Panc1 (cell line): Measurements from ENCODE around the gene HNRNPA1.

Experiments
- TCF7L2 ChIP-seq: IDR thresholded peaks from 2 replicates; pipeline ENCODE4 v1.6.1; 2011; ENCODE audit warnings: mild to moderate bottlenecking, low read depth, low read length, inconsistent platforms
- TF ChIP-seq, protein P1 (sequence below): fragments of 450-650 bp; IDR thresholded peaks from 2 replicates; pipeline ENCODE4 v1.5.1; 2017; ENCODE audit warnings: mild to moderate bottlenecking

DNA sequence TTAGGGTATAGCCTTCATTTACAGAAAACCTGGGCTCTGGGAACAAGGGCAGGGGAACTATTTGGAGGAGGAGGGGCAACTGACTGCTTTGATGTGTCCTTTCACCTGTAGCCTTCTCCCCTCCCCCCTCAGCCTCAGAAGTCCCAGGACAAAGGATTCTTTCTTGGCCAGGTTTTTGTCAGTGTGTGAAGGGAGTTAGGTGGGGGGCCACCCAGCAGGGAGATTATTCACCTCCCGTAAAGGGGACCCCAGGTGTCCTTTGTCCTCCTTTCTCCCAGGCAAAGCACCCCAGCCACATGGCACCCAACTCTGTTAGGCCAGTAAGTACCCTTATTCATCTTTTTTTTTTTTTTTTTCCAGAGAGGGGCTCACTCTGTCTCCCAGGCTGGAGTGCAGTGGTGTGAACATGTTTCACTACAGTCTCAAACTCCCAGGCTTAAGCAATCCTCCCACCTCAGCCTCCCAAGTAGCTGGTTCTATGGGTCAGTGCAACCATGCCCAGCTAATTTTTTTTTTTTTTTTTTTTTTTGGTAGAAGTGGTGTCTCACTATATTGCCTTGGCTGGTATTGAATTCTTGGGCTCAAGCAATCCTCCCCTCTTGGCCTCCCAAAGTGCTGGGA, 21.0 kb downstream of the HNRNPA1 start:
- TF ChIP-seq, protein P1, sequence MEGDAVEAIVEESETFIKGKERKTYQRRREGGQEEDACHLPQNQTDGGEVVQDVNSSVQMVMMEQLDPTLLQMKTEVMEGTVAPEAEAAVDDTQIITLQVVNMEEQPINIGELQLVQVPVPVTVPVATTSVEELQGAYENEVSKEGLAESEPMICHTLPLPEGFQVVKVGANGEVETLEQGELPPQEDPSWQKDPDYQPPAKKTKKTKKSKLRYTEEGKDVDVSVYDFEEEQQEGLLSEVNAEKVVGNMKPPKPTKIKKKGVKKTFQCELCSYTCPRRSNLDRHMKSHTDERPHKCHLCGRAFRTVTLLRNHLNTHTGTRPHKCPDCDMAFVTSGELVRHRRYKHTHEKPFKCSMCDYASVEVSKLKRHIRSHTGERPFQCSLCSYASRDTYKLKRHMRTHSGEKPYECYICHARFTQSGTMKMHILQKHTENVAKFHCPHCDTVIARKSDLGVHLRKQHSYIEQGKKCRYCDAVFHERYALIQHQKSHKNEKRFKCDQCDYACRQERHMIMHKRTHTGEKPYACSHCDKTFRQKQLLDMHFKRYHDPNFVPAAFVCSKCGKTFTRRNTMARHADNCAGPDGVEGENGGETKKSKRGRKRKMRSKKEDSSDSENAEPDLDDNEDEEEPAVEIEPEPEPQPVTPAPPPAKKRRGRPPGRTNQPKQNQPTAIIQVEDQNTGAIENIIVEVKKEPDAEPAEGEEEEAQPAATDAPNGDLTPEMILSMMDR, result no peak
- no peak for TF ChIP-seq TCF7L2
